K562 (cell line): Measurements from ENCODE around the gene AMBRA1. TPM values are rescaled to one million over a fixed set of nuclear protein-coding genes. Genes with fewer than 3 reads are reported as not detected.

Experiments used
- AFF1 ChIP-seq, 2 experiments: fragments of 450-650 bp; IDR thresholded peaks; 2 replicates each; pipeline ENCODE4 v1.6.1; 2018; ENCODE audit warnings: mild to moderate bottlenecking in 2 of 2, low read depth in 1 of 2; ENCODE audit not compliant: partially characterized antibody in 2 of 2
- CC2D1A ChIP-seq: fragments of 450-650 bp; IDR thresholded peaks from 2 replicates; pipeline ENCODE4 v1.6.1; 2017; ENCODE audit warnings: mild to moderate bottlenecking
- GTF2A2 ChIP-seq: IDR thresholded peaks from 2 replicates; pipeline ENCODE4 v1.6.1; 2016; ENCODE audit warnings: mild to moderate bottlenecking, missing genetic modification characterization, missing compliant biosample characterization
- HCFC1 ChIP-seq: IDR thresholded peaks from 2 replicates; pipeline ENCODE4 v1.6.1; 2012; ENCODE audit warnings: low read depth, low read length, improper control_type of control experiment
- HMGXB4 ChIP-seq: sonication (generic); formaldehyde crosslinking; IDR thresholded peaks from 2 replicates; pipeline ENCODE4 v1.8.1; 2023; ENCODE audit warnings: mild to moderate bottlenecking, missing genetic modification reagents
- HNRNPL ChIP-seq: fragments of 200-400 bp; formaldehyde crosslinking; IDR thresholded peaks from 2 replicates; pipeline ENCODE4 v1.6.1; 2017; ENCODE audit warnings: low read depth, mild to moderate bottlenecking, low read length
- JUN ChIP-seq, 2 experiments: sonication (generic) in 1 of 2; formaldehyde crosslinking in 1 of 2; IDR thresholded peaks; 2 replicates each; pipeline versions ENCODE4 v1.6.1 to v1.8.0; 2012 to 2022; ENCODE audit warnings: borderline replicate concordance in 2 of 2, mild to moderate bottlenecking in 2 of 2, improper control_type of control experiment in 1 of 2, low read depth in 1 of 2, low read length in 1 of 2, missing genetic modification reagents in 1 of 2
- KAT2B ChIP-seq: IDR thresholded peaks from one replicate; pipeline ENCODE4 v1.6.1; 2012; ENCODE audit warnings: low read depth, mild to moderate bottlenecking, control low read depth, inconsistent platforms, low read length, moderate library complexity
- KLF1 ChIP-seq: fragments of 450-650 bp; IDR thresholded peaks from 2 replicates; pipeline ENCODE4 v1.6.1; 2016; ENCODE audit warnings: missing genetic modification characterization, missing compliant biosample characterization
- NFIC ChIP-seq: fragments of 450-650 bp; IDR thresholded peaks from 2 replicates; pipeline ENCODE4 v1.6.1; 2017; ENCODE audit warnings: mild to moderate bottlenecking, inconsistent platforms
- NFXL1 ChIP-seq: fragments of 450-650 bp; formaldehyde crosslinking; IDR thresholded peaks from 2 replicates; pipeline ENCODE4 v1.4.0; 2021; ENCODE audit warnings: mild to moderate bottlenecking
- NRF1 ChIP-seq, 2 experiments: fragments of 450-650 bp; IDR thresholded peaks in 1 of 2; conservative IDR thresholded peaks in 1 of 2; 2 replicates each; pipeline ENCODE4 v1.6.1; 2014; ENCODE audit warnings: mild to moderate bottlenecking in 2 of 2
- TEAD4 ChIP-seq, 2 experiments: sonication (generic) in 1 of 2; formaldehyde crosslinking in 1 of 2; IDR thresholded peaks; 2 replicates each; pipeline versions ENCODE4 v1.6.1 to v1.8.0; 2012 to 2022; ENCODE audit warnings: borderline replicate concordance in 1 of 2, inconsistent platforms in 1 of 2, low read length in 1 of 2, mild to moderate bottlenecking in 1 of 2, missing genetic modification reagents in 1 of 2
- ZBTB11 ChIP-seq, 3 experiments: fragments of 200-800 bp in 1 of 3; fragments of 250-450 bp in 1 of 3; fragments of 450-650 bp in 1 of 3; sonication (Bioruptor Pico) in 1 of 3; sonication (Bioruptor generic) in 1 of 3; formaldehyde crosslinking in 1 of 3; IDR thresholded peaks; 2 replicates each; pipeline versions ENCODE4 v1.6.1 to v1.8.0; 2016 to 2022; ENCODE audit warnings: mild to moderate bottlenecking in 2 of 3, missing genetic modification characterization in 2 of 3, missing compliant biosample characterization in 1 of 3, moderate library complexity in 1 of 3
- ZNF146 ChIP-seq: IDR thresholded peaks from one replicate; pipeline ENCODE4 v1.6.1; 2018; ENCODE audit warnings: missing compliant biosample characterization; ENCODE audit not compliant: unreplicated experiment
- ZNF444 ChIP-seq: fragments of 250-450 bp; sonication (Bioruptor Pico); IDR thresholded peaks from 2 replicates; pipeline ENCODE4 v1.4.0; 2020; ENCODE audit warnings: mild to moderate bottlenecking, moderate library complexity
- ZNF830 ChIP-seq: fragments of 250-450 bp; sonication (Bioruptor Pico); IDR thresholded peaks from 2 replicates; pipeline ENCODE4 v1.5.0; 2021; ENCODE audit warnings: mild to moderate bottlenecking
- polyA plus RNA-seq, 8 experiments: library from polyadenylated mRNA; depleted of rRNA in 4 of 8; stranded (reverse) in 5 of 8; unstranded in 3 of 8; fragments of >200 nt; fragmentation: Nextera tagmentation in 2 of 8; fragmentation: Illumina TruSeq in 1 of 8; extraction: Ambion mirVana in 2 of 8; extraction: Trizol in 1 of 8; gene quantifications; 2 replicates each; pipeline versions ENCODE4 v1.2.1 to v1.2.3, GENCODE V29; 2011 to 2014; ENCODE audit warnings: inconsistent platforms in 1 of 8, missing spikeins in 1 of 8
- total RNA-seq, 7 experiments: library from RNA; depleted of rRNA in 6 of 7; stranded (reverse); fragments of >200 nt in 6 of 7; fragmentation: Illumina TruSeq in 2 of 7; extraction: Trizol in 2 of 7; gene quantifications; 2 replicates each; pipeline versions ENCODE4 v1.2.1 to v1.2.3, GENCODE V29; 2011 to 2021; ENCODE audit warnings: low replicate concordance in 1 of 7

The AMBRA1 gene
- total and polyA plus RNA-seq, 9 of the 15 experiments (the other 6 are each of a cell fraction or from before 2014, with no cell fraction given): 0.15 to 24.5 (median 13.0) TPM

GRCh38 chr11:46380340-46381047 lies 213.3 kb downstream of the AMBRA1 start (continued):
- TF ChIP-seq JUN (IDR thresholded peaks at IDR 0.05; ENCODE audit: borderline replicate concordance, low read depth, low read length) (no peak), JUN (CRISPR knock-in tag; IDR thresholded peaks at IDR 0.05; ENCODE audit: borderline replicate concordance) (no peak), KLF1 (tag) (no peak), ZNF830 (CRISPR knock-in tag) (0 out of 2 replicates have a peak, but pooled peaks have one; percentile 48), HNRNPL (0 out of 2 replicates have a peak, but pooled peaks have one; percentile 2), AFF1 (IDR thresholded peaks at IDR 0.05; ENCODE audit: low read depth in 1 of 2, partially characterized antibody in 2 of 2) (no peak), NFIC (peak; percentile 50; the same call in 1 of the 2 replicates), CC2D1A (peak; percentile 41; the same call in 1 of the 2 replicates), ZBTB11 (CRISPR knock-in tag; IDR thresholded peaks at IDR 0.05) (no peak), ZNF146 (CRISPR knock-in tag) (no peak), GTF2A2 (no peak), ZNF444 (CRISPR knock-in tag) (no peak), NFXL1 (no peak), TEAD4 (IDR thresholded peaks at IDR 0.05; ENCODE audit: low read length) (peak; percentile 43; the same call in 1 of the 2 replicates), TEAD4 (CRISPR knock-in tag; IDR thresholded peaks at IDR 0.05; ENCODE audit: borderline replicate concordance) (no peak), NRF1 (conservative IDR thresholded peaks at IDR 0.05 in 1 of 2, IDR thresholded peaks at IDR 0.05 in 1 of 2) (peak in 1 of 2 experiments; percentile 14; a peak in 1 of 4 replicates), HCFC1 (no peak), KAT2B (no peak), HMGXB4 (no peak)
